HL-60 (cell line): ENCODE results near the gene C6orf47.

Experiments used
- CTCF ChIP-seq: IDR thresholded peaks from one replicate; pipeline ENCODE4 v1.5.1; 2011; ENCODE audit warnings: low read length, control low read depth, inconsistent platforms; ENCODE audit not compliant: insufficient read depth
- POLR2AphosphoS5 ChIP-seq: IDR thresholded peaks from 2 replicates; pipeline ENCODE4 v1.6.1; 2012; ENCODE audit warnings: low read depth
- SPI1 ChIP-seq: IDR thresholded peaks from 2 replicates; pipeline ENCODE4 v1.6.1; 2012; ENCODE audit warnings: low read depth, mild to moderate bottlenecking, borderline replicate concordance
- TF ChIP-seq, protein P1 (sequence below): IDR thresholded peaks from 2 replicates; pipeline ENCODE4 v1.6.1; 2012; ENCODE audit warnings: low read depth; ENCODE audit not compliant: insufficient replicate concordance

- TF ChIP-seq POLR2AphosphoS5 (no peak), CTCF (no peak), SPI1 (no peak)
- TF ChIP-seq, protein P1, sequence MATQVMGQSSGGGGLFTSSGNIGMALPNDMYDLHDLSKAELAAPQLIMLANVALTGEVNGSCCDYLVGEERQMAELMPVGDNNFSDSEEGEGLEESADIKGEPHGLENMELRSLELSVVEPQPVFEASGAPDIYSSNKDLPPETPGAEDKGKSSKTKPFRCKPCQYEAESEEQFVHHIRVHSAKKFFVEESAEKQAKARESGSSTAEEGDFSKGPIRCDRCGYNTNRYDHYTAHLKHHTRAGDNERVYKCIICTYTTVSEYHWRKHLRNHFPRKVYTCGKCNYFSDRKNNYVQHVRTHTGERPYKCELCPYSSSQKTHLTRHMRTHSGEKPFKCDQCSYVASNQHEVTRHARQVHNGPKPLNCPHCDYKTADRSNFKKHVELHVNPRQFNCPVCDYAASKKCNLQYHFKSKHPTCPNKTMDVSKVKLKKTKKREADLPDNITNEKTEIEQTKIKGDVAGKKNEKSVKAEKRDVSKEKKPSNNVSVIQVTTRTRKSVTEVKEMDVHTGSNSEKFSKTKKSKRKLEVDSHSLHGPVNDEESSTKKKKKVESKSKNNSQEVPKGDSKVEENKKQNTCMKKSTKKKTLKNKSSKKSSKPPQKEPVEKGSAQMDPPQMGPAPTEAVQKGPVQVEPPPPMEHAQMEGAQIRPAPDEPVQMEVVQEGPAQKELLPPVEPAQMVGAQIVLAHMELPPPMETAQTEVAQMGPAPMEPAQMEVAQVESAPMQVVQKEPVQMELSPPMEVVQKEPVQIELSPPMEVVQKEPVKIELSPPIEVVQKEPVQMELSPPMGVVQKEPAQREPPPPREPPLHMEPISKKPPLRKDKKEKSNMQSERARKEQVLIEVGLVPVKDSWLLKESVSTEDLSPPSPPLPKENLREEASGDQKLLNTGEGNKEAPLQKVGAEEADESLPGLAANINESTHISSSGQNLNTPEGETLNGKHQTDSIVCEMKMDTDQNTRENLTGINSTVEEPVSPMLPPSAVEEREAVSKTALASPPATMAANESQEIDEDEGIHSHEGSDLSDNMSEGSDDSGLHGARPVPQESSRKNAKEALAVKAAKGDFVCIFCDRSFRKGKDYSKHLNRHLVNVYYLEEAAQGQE: no peak
These were observed 39.1 kb downstream of the C6orf47 start for GRCh38 chr6:31621320-31621939.
